CD1c-positive myeloid dendritic cell (primary cell): Measurements from ENCODE around the gene ARFRP1.

Experiments used
- DNase-seq: peaks from one replicate; pipeline ENCODE4 v3.0.0-alpha.2; 2016; ENCODE audit errors: extremely low spot score

ARFRP1 gene

DNA sequence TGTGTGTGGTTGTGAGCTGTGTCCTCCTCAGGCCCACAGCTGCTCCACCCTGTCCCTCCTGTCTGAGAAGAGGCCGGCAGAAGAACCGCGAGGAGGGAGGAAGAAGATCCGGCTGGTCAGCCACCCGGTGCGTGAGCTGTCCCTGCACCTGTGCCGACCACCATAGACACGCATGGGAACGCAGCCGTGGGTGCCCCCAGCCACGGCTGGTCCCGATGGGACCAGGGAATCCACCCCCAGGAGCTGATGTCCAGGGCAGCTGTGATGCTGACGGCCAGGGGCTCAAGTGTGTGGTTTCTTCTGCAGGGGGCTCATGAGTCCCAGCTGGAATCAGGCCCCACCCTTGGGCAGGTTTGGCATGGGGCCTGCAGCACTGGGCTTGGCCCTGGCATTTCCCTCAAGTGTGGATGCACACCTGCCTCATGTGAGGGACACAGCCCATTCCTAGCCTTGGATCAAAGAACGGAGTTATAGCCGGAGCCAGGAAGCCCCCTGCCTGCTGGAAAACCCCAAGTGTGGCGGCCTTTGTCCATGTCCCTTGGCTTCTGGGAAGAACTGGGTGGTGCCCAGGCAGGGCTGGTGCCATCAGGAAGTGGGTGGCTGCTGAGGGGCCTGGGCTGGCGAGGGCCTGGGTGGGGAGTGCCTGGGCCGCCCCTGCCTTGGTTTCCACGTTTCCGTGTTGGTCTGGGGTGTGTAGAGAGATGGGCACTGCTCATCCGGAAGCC, 15.9 kb downstream of the ARFRP1 start:
- no peak for DNase-seq

DNA sequence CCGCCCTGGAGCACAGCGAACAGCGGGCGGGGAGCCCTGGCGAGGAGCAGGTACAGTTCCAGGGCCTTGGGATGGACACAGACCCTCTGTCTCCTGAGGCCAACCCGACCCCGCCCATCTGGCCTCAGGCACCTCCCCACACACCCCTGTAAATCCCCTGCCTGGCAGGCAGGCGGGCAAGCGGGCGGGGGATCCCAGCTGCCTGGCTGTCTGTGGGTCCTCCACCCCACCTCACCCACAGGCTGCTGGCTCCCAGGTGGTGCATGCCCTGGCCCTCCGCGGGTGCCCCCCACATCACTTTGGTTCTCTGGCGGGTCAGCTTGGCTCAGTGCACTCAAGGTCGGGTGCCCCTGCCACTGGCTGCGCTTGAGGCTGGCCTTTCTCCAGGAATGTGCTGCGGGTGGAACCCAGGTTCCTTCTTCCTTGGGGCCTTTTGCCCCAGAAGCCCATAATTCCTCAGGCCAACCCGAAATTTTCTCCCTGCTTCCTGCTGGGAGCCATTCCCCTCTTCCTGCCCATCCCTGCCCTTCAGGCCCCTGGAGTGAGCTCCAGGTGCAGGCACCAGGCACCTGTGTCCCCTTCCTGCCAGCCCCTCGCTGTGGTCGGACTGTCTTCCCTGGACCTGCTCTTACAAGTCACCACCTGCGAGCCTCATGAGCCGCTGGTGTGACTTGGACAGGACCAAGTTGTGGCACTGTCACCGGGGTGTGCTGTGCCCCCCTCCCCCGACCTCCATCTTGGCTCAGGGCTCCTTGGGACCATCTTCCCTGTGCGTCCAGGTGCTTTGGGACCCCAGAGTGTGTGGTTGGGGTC, 16.7 kb downstream of the ARFRP1 start:
- no peak for DNase-seq

DNA sequence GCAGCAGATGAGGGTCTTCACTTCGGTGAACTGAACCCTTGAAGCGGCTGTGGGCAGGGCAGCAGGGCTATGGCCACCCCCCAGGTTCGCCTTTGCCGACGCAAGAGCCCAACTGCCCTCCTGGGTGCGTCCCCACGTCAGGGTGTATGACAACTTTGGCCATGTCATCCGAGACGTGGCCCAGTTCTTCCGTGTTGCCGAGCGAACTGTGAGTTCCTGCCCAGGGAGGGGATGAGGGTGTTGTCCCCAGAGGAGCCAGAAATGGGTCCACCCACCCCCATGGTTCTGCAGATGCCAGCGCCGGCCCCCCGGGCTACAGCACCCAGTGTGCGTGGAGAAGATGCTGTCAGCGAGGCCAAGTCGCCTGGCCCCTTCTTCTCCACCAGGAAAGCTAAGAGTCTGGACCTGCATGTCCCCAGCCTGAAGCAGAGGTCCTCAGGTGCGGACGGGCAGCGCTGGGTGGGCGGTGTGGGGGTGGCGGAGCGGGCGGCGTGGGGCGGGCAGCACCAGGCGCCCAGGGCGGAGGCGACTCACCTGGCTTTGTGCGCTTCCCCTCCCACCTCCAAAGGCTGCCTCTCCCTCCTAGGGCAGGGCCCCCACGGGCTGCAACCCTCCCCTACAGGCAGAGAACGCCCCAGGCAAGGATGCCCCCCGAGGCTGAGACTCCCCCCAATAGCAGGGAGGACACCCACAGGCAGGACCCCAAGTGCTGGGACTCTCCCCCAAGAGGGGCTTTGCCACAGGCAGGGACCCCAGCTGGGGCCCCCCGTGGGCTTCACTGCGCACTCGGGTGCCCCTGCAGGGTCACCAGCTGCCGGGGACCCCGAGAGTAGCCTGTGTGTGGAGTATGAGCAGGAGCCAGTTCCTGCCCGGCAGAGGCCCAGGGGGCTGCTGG, 17.5 kb downstream of the ARFRP1 start:
- DNase-seq, result no peak

DNA sequence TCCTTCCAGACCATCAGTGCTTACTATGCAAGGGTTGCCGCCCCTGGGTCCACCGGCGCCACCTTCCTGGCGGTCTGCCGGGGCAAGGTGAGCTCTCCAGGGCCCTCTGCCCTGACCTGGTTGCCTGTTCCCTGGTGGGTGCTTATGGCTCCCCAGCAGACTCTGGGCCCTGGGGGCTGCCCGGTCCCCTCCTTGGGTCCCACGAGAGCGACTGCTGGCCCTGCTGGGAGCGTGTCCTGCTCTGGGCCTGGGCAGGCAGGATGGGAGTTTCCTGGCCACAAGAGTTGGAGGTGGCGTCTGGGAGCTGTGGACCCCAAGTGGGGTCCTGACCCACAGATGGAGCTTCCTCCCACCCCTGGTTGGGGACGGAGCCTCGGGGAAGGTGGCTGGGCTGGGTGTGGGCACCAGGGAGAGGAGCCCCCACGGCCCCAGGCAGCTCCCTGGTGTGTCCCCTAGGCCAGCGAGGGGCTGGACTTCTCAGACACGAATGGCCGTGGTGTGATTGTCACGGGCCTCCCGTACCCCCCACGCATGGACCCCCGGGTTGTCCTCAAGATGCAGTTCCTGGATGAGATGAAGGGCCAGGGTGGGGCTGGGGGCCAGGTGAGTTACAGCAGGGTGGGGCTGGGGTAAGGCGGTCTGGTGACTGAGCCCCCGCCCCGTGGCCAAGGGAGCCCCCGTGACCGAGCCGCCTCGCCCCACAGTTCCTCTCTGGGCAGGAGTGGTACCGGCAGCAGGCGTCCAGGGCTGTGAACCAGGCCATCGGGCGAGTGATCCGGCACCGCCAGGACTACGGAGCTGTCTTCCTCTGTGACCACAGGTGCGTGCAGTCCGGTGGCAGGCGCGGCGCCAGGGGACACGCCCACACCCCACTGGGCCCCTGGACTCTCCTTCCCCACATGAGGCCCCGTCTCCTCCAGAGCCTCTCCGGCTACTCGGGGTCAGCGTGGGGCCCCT, 18.5 kb downstream of the ARFRP1 start:
- DNase-seq, result no peak

DNA sequence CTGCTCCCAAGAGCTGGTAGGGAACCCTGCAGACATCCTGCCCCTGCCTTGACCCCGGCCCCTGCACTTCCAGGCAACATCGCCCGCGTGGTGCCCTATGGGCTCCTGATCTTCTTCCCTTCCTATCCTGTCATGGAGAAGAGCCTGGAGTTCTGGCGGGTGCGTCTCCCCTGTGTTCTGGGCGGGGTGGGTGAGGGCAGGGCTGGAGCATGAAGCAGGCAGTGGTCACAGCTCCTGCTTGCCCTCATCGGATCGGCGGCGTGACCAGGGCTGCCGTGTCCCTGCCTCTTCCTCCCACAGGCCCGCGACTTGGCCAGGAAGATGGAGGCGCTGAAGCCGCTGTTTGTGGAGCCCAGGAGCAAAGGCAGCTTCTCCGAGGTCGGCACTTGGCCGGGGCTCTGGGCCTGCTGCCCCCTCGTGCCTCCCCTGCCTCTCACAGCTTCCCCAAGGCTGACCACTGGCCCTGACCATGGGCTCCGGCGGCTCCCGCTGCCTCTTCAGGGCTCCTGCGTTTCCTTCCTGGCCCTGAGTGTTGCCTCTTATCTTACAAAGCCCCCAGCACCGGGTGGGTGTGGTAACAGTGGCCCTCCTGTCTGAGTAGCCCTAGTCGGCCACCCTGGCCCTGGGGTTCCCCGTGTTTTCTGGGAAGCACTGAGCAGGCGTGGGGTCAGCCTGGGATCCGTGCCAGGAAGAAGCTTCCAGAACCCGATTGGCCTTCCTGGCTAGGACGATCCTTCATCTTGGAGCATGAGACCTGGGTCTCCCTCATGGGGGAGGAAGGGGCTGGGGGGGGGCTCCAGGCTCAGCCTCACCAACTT, 19.3 kb downstream of the ARFRP1 start:
- DNase-seq, result no peak

DNA sequence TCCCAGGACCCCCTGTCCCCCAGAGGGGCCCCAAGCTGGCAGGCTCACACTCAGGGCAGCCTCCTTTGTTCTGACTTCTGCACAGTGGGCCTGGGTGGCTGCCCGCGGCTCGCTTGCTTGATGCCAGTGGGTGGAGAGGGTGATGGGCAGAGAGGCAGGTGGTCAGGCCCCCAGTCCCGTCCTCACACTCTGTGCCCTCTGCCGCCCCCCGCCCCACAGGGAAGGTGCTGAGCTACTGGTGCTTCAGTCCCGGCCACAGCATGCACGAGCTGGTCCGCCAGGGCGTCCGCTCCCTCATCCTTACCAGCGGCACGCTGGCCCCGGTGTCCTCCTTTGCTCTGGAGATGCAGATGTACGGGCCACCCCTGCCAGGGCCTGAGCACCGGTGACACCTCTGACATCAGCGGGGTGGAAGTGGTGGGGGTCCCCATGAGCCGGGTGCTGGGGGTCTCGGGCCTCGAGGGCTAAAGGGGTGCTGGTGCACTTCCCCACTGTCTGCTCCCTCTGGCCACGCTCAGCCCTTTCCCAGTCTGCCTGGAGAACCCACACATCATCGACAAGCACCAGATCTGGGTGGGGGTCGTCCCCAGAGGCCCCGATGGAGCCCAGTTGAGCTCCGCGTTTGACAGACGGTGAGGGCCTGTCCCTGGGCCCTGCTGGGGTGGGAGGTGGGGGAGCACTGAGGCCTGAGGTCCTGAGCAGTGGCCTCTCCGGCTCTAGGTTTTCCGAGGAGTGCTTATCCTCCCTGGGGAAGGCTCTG, 20.2 kb downstream of the ARFRP1 start:
- no peak for DNase-seq

DNA sequence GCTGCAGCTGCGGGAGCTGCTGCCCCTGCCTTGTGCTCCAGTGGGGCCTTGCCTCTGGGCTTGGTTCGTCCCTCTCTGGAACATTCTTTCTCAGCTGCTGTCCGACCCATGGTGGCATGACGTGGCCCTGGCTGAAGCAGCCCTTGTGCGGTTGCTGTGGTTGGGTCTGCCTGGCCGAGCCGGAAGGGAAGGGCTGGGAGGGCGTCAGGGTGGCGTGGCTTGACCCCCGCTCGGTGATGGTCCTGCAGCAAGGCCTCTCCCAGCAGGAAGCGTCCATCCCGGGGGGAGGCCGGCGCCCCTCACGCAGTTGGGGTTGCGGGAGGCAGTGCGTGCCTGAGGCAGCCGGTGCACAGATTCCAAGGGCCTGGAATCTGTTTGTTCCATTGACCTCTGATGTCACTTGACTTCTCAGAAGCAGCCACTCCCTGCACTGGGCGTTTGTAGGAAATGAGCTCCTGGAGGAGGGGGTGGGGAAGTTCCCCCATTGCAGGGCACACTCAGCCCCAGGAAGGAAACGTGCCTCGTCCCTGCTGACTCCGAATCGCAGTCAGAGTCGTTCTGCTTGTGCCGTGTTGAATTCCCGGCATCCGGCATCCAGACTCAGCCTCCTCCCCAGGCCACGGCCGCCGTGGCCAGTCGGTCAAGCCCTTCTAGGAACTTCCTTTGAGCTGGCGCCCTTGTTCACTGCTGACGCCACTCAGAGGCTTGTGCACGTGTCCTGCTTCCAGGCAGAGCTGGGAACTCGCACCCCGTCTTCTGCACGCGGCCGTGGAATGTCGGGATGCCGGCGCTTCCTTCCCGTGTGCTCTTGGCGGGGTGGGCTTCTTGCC, 21.1 kb downstream of the ARFRP1 start:
- DNase-seq, result peak; percentile 94

DNA sequence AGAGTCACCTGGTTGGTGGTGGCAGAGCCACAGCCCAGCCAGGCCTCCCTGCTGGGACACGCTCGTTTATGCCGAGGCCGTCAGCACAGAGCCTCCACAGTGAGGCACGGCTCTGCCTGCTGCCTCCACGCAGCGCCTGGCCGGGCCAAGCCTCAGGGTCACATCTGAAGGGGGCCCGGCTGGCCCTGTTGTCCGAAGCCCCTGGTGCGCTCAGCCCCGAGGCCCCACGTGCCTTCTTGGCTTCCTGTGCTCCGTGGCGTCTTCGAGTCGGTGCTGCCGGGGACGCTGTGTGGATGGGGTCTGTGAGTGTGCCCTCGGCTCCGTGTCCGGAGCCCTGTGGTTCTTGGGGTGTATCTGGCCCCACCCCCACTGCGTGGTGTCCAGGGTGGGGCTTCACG, 21.7 kb downstream of the ARFRP1 start:
- DNase-seq, result no peak

DNA sequence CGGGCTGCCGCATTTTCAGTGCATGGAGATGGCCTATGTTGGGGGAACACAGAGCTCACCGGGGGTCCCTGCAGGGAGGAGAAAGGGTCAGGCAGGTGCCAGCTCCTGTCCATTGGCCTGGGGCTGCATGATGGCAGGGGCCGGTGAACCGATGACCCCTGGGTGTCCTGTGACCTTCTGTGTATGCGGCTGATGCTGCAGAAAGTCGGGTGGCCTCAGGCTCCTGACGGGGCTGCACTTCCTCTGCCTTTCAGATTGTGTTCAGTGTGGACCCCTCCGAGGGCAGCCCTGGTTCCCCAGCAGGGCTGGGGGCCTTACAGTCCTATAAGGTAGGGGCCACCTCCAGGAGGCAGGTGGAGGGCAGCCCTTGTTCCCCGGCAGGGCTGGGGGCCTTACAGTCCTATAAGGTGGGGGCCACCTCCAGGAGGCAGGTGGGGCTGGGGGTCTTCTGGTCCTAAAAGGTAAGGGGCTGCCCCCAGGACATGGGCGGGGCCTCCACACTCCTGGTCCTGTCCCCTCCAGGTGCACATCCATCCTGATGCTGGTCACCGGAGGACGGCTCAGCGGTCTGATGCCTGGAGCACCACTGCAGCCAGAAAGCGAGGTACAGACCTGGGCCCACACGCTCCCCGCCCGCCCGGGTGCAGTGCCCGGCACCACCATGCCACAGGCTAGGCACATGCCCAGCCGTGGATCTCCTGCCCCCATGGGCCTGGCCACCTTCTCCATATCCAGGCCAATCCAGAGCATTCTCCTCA, 22.3 kb downstream of the ARFRP1 start:
- DNase-seq, result no peak

DNA sequence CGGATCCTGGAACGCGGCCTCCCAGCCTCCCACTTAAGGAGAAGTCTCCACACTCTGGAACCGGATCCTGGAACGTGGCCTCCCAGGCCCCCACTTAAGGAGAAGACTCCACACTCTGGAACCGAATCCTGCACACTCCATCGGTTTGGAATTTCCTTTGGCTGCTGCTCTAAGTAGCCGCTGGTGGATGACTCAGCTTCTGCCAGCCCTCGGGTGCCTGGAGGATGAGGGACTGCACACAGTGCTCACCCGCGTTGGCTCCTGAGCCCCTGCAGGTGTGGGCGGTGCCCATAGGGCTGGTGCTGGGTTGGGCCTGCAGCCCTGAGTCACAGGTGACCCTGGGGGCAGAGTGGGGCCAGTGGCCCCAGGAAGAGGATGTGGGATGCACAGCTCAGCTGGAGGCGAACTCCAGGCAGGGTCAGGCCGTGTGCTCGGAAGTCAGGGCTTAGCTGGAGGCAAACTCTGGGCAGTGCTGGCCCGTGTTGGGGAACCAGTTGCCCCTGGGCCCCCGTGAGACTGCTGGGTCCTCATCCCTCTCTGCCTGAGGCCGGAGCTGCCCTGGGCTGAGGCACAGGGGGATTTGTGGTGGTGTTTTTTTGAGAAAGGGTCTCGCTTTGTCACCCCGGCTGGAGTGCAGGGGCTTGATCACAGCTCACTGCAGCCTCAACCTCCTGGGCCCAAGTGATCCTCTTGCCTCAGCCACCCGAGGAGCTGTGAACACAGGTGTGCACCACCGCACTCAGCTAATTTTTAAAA, 25.2 kb downstream of the ARFRP1 start:
- peak; percentile 65 for DNase-seq

DNA sequence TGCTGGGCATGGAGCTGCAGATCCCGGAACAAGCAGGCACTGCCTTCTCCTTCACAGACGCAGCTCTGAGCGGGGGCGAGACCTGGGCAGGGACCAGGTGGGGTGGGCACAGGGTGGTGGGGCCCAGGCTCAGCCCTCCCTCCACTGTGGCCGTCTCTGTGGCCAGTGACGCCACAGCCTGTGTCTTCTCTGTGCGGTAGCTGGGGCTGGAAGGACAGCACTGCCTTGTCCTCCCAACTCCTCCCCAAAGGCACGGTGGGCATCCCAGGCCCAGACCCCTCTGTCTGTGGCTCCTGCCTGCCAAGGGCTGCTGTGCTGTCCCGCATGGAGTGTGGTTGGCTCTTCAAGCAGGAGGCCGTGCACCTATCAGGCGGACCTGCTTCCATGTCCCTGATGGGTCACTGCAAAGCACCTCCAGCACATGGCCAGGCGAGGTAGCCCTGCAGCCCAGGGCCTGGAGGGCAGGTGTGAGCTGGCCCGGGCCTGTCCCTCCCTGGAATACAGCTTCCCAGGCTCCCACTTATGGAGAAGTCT, 26.1 kb downstream of the ARFRP1 start:
- DNase-seq, result no peak

DNA sequence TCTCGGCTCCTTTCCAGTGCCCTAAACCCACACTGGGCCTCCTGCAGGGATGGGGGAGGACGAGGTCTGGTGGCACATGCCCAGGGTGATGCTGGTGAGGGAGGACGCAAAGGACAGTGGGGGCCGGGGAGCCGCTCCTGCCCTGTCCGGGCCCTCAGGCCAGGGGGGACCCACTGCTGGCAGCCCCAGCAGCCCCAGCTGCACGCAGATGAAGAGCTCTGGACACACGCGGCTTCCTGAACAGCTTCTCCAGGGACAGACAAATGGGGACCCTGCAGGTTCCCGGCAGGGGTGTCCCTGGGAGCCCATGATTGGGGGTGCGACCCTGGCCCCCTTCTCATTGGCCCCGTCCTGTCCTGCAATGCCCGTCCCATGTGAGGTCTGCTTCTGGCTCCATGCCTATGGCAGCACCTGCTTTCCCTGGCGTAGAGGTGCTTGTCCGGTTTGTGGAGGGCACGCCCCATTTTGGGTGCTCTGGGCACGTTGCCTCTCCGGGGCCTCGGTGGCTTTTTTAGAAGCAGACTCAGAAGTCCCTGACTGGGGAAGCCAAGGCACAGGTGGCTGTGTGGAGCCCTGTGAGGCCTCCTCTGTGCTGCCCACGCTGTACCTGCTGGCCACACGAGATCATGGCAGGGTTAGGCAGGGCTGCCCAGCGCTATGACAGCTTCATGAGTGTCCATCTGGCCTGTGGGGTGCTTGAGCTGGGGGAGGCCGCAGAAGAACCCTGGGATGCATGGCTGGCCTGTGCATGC, 26.7 kb downstream of the ARFRP1 start:
- no peak for DNase-seq

DNA sequence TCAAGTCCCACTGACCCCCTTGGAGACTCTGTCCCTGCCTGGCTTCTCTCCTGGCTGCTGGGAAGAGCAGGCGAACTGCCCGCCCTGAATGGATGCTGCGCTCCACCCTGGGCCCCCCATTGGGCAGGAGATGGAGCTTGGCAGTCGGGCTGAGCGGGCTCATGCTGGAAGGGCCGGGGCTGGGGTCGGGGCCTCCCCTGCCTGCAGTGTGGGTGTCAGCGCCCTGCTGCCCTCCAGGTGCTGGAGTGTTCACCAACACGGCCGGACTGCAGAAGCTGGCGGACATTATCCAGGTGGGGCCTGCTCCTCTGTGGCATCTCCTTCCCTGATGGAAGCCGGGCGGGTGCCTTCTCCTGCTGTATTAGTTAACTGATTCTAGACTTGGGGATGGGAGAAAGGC, 27.3 kb downstream of the ARFRP1 start:
- no peak for DNase-seq

DNA sequence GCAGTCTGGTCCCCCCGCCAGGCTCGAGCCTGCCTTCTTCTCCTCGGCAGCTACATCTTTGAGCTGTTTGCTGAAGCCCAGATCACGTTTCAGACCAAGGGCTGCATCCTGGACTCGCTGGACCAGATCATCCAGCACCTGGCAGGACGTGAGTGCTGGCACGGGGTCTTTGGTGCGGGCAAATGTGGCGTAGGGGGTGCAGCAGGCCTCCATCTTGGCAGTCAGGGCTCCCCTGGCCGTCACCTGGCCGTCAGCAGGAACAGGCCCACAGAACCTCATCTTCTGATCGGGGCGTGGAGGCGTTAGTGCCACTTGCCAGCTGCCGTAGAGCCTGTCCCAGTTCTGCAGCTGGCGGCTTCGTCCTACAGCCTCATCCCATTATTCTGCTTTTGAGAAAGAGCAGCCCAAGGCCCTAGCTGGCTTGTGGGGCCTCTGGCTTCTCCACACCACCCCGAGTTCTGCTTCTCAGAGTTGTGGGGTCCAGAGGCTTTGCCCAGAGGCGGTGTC, 27.9 kb downstream of the ARFRP1 start:
- no peak for DNase-seq

DNA sequence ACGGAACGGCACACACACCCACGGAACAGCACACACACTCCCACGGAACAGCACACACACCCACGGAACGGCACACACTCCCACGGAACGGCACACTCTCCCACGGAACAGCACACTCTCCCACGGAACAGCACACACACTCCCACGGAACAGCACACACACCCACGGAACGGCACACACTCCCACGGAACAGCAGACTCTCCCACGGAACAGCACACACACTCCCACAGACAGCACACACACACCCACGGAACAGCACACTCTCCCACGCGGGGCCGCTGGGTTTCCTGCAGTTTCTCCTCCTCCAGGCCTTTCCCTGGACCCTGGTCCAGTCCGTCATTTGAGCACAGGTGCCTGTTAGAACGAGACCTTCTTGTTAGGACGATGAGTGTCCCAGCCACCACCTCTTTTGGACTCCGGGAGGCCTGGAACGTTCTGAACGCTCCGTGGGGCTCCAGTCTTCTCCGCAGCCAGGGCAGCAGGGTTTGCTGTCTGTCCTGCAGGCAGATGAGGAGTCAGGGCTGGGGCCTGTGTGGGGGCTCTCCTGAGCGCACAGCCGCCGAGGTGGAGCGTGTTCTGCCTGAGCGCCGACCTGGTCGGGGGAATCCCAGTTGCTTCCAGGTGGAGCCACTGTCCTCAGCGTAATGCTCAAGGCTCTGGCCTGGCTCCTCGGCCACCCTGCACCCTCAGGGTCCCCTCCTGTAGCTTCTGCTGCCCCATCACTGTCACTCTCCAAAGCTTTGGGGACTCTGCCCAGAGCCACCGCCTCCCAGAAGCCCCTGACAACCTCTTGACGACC, 28.9 kb downstream of the ARFRP1 start:
- no peak for DNase-seq
